IPS-11a (cell line): ENCODE data around the gene HSPA14.
"Not testable (repeated sequence)": the region's sequence is repeated elsewhere in the genome, so short reads cannot be mapped to it uniquely, and the experiment has no call there.

Source experiments
- H3K4me3 ChIP-seq: one replicate; pipeline ENCODE4 v1.5.1; 2013; ENCODE audit warnings: low read depth, low read length, control low read depth

HSPA14 gene

GRCh38 chr10:14836208-14836607 lies 1.9 kb upstream of the HSPA14 start:
- H3K4me3 ChIP-seq = no peak overlapping the region

DNA sequence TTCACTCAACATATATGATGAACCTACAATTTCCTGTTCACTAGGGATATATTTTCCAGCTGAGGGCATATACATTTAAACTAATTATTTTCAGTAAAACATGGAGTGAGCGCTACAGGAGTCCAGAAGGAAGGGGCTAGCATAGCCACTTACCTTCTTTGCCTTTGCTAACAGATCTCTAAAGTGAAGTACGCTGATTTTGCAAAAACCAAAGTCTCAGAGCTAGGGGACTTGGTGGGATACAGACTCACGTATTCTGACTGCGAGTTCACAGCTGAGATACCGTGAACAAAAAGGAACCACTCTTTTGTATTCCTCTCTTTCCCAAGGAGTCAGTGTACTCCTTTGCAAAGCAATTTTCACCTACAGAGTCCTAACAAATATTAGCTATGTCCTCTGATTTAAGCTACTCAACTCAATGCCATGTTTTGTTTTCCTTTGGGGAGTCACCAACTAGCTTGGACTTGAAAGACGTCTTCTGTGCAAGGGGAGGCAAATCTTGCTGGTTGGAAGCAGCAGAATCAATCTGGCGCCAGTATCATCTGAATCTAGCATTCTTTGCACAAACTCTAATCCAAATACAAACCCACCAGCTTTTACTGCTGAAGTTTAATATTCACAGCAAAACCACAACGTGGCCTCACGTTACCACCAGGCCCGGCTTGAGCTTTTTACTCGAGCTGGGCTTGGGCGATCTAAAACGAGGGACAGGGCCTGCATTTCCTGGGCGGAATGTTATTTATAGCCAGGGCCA lies 926 bp upstream of the HSPA14 start:
- H3K4me3 ChIP-seq = peak overlapping the region; percentile 89

GRCh38 chr10:14838582-14839304 lies 637 bp downstream of the HSPA14 start:
- H3K4me3 ChIP-seq = peak overlapping the region; percentile 89

DNA sequence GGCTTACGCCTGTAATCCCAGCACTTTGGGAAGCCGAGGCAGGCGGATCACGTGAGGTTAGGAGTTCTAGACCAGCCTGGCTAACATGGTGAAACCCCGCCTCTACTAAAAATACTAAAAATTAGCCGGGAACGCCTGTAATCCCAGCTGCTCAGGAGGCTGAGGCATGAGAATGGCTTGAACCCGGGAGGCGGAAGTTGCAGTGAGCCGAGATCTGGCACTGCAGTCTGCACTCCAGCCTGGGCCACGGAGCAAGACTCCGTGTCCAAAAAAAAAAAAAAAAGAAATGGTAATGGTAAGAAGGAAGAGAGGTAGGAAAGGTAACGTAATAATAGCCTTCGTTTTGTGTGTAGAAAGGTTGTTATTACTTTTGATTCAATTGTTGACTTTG lies 1.2 kb downstream of the HSPA14 start:
- H3K4me3 ChIP-seq = peak overlapping the region; percentile 89

- H3K4me3 ChIP-seq = no peak overlapping the region
Measured at GRCh38 chr10:14840178-14840577, 2.1 kb downstream of the HSPA14 start.

DNA sequence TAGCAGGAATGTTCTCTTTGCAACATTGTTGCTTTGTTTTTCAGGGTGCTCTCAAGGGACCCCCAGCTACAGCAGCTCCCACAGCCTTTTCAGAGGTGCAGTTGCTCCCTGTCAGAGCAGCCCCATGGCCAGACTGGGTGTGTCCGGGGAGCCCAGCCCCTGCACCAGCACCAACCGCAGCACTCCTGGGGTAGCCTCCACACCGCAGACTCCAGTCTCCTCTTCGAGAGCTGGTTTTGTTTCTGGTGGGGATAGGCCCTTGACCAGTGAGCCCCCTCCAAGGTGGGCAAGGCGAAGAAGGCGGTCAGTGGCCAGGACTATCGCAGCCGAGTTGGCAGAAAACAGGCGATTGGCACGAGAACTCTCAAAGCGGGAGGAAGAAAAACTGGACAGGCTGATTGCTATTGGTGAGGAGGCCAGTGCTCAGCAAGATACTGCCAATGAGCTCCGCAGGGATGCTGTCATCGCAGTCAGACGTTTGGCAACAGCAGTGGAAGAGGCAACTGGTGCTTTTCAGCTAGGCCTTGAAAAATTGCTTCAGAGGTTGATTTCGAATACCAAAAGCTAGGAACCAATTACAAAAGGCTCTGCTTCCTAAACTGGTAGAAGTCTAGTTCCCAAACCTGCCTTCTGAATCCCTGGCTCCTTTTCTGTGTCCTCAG lies 5.4 kb downstream of the HSPA14 start:
- H3K4me3 ChIP-seq = no peak overlapping the region

DNA sequence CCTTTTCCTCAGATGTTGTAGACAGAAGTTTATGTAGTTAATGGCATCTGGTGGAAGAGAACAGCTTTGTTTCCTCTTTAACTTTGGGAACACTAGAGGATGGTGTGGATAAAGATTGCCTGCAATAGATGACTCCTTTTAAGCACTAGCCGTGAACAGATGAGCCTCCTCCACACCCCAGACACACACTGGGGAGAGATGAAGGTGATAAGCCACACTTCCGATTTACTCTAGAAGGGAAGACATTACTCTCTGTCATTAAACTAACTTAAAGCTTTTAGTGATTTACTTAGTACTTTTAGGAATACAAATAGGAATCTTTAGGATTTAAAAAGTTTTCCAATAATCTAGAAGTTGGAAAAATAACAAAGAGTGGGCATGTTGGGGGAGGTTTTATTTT lies 6.8 kb downstream of the HSPA14 start:
- H3K4me3 ChIP-seq = no peak overlapping the region

DNA sequence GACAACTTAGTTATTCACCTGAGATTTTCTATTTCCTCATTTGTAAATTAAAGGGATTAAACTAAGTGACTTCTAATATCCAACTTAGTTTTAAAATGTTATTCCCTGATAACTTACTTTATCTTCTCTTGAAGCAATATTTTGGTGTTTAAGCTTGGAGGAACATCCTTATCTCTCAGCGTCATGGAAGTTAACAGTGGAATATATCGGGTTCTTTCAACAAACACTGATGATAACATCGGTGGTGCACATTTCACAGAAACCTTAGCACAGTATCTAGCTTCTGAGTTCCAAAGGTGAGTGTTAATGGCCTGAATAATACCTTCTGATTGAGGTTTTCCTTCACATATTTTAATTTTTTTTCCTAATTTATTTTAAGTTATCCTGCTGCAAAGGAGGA lies 14.1 kb downstream of the HSPA14 start:
- no peak overlapping the region for H3K4me3 ChIP-seq

GRCh38 chr10:14855453-14855852 lies 17.3 kb downstream of the HSPA14 start:
- no peak overlapping the region for H3K4me3 ChIP-seq

GRCh38 chr10:14858338-14858960 lies 20.3 kb downstream of the HSPA14 start:
- H3K4me3 ChIP-seq = no peak overlapping the region

DNA sequence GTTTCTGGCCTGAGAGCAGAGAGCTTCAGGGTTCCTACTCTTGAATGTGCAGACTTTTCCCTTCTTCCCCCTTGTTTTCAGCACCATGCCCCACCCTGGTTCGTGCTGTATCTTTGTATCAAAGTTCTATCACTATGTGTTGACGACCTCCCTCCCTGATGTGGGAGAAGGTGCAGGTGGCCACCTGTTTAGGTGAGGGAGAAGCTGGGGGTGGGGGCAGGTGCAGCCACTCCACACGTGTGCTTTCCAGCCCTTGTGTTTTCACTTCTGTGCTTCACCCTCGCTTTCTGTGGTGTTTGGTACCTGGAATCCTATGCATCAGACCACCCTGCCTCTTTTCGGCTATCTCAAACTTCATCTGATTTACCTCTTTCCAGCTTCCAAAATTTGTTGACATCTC lies 20.9 kb downstream of the HSPA14 start:
- no peak overlapping the region for H3K4me3 ChIP-seq

DNA sequence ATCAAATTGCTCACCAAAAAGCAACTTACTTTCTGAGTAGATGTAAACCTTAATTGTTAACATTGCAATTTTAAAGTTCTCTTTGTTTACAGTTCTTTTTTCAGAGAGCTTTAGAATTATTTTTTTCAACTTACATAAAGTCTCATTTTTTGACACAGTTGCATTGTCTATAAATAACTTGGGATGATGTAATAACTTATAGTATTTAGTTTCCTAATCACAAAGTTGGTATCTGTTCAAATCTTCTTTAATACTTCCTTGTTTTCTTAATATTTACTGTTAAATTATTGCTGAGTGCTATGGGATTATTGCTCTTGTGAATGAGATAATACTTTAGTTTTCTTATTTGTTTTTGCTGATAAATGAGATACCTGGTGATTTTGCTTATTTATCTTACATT lies 21.7 kb downstream of the HSPA14 start:
- H3K4me3 ChIP-seq = no peak overlapping the region

GRCh38 chr10:14860791-14861190 lies 22.7 kb downstream of the HSPA14 start:
- H3K4me3 ChIP-seq = no peak overlapping the region

DNA sequence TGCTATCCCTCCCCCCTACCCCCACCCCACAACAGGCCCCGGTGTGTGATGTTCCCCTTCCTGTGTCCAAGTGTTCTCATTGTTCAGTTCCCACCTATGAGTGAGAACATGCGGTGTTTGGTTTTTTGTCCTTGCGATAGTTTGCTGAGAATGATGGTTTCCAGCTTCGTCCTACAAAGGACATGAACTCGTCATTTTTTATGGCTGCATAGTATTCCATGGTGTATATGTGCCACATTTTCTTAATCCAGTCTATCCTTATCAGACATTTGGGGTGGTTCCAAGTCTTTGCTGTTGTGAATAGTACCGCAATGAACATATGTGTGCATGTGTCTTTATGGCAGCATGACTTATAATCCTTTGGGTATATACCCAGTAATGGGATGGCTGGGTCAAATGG lies 26.4 kb downstream of the HSPA14 start:
- not testable (repeated sequence) for H3K4me3 ChIP-seq

DNA sequence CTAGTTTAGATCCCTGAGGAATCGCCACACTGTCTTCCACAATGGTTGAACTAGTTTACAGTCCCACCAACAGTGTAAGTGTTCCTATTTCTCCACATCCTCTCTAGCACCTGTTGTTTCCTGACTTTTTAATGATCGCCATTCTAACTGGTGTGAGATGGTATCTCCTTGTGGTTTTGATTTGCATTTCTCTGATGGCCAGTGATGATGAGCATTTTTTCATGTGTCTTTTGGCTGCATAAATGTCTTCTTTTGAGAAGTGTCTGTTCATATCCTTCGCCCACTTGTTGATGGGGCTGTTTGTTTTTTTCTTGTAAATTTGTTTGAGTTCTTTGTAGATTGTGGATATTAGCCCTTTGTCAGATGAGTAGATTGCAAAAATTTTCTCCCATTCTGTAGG lies 26.8 kb downstream of the HSPA14 start:
- H3K4me3 ChIP-seq = not testable (repeated sequence)

- H3K4me3 ChIP-seq = no peak overlapping the region
Measured at GRCh38 chr10:14873090-14873760, 35.1 kb downstream of the HSPA14 start.

GRCh38 chr10:14875941-14876340 lies 37.8 kb downstream of the HSPA14 start:
- no peak overlapping the region for H3K4me3 ChIP-seq

GRCh38 chr10:14876764-14877163 lies 38.7 kb downstream of the HSPA14 start:
- no peak overlapping the region for H3K4me3 ChIP-seq

- H3K4me3 ChIP-seq = peak within 1 kb of the TSS; percentile 92
Measured at GRCh38 chr10:14878266-14879123, 40.4 kb downstream of the HSPA14 start, which contains the start of gene SUV39H2. Gene SUV39H2, plus strand, starts transcription at chr10:14878866. Its CDS starts 23 bp downstream, at chr10:14878889.
